Endometrial microvascular endothelial cells (primary cell): Measurements from ENCODE around the gene UNC13A. TPM values are rescaled to one million over a fixed set of nuclear protein-coding genes. Genes with fewer than 3 reads are reported as not detected.
"Not testable (repeated sequence)": the region's sequence is repeated elsewhere in the genome, so short reads cannot be mapped to it uniquely, and the experiment has no call there.

Experiments used
- in situ Hi-C: cut with HindIII; loops from 2 replicates; pipeline ENCODE4 v1.10.0; 2017; ENCODE audit warnings: low sequenced_read_pairs, low pct_unique_long_range_greater_than_20kb; ENCODE audit errors: inconsistent ontology term
- total RNA-seq: library from RNA; depleted of rRNA; stranded (reverse); fragments of >200 nt; gene quantifications from one replicate; pipeline ENCODE4 v1.2.3, GENCODE V29; 2015; ENCODE audit errors: inconsistent ontology term

Gene UNC13A
- total RNA-seq, 1 donor from 2014 or later = 0.09 TPM

- in situ Hi-C loops = no loop called here
Observed at GRCh38 chr19:17614476-17614875, 73.7 kb downstream of the UNC13A start.

- in situ Hi-C loops = no loop called here
Observed at GRCh38 chr19:17611462-17612244, 76.5 kb downstream of the UNC13A start.

DNA sequence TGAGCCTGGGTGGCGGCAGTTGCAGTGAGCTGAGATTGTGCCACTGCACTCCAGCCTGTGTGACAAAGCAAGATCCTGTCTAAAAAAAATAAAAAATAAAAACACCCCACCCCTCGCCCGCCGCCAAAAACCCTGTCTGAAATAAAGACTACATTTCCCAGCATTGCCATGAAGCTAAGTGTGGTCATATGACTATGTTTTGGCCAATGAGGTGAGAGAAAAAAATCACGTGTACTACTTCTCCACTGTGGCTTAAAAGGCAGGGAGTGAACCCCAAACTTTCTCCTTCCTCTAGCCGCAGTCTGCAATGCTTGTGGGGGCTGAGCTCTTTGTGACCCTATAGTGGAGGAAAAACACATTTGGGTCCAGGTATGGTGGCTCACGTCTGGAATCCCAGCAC lies 77.8 kb downstream of the UNC13A start:
- in situ Hi-C loops = no loop called here

- in situ Hi-C loops = no loop called here
Observed at GRCh38 chr19:17607936-17608335, 80.2 kb downstream of the UNC13A start.

DNA sequence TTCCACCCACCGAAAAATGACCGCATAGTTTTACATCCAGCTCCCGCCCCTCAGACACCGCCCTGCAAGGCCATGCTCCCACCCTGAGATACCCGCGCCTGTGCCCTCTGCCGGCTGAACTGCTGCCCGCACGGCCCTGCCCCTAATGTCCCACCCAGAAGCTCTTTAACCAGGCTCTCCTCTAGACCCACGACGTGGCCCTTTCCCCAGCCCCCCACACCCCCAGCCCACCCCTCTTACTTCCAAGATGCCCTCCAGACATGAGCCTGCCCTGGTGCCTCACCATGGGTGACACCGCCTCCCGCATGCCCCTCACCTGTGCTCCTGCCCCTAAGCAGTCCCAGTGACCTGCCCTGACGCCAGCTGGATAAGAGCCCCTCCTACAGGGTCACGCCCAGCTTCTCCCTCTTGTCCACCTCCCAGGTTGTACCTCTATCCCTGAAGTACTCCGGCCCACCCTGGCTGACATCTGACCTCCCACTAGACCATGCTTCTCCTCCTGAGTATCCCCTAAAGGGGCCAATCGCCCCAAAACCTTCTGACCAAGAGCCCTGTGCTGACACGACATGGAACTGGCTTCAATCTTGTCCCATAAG lies 81.5 kb downstream of the UNC13A start:
- in situ Hi-C loops = no loop called here

DNA sequence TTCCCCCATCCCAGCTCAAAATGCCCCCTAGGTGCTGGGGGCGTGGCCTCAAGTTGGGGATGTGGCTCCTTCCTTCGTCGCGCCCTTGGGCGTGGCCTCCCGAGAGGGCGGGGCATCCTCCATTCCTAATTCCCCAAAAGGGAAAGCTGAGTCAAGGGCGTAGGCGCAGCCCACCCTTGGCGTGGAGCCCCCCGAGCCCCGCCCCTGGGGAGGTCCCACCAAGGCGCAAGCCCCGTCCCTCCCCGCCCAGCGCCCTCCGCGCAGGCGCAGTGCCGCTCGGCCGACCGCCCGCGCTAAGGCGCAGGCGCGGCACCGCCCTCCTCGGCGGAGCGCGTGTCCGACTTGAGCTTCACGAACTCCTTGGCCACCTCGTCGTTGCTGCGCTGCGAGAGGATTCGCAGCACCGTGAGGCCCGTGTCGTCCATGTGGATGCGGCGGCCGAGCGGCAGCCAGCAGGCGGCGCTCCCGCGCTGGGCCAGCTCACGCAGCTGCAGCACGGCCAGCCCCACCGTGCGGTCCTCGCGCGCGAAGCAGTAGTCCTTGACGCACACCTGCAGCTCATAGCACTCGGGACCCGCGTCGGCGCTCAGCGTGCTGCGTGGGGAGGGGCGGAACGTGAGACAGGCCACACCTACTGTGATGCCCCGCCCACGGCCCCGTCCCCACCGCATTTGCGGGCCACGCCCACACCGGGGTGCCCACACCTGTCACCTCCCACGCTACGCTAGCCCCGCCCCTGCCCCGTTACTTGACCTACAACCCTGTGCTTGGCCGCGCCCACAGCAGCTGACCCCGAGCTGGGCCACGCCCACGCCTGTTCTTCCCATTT lies 82.2 kb downstream of the UNC13A start:
- in situ Hi-C loops = no loop called here

- in situ Hi-C loops = no loop called here
Observed at GRCh38 chr19:17605117-17605516, 83.0 kb downstream of the UNC13A start.

DNA sequence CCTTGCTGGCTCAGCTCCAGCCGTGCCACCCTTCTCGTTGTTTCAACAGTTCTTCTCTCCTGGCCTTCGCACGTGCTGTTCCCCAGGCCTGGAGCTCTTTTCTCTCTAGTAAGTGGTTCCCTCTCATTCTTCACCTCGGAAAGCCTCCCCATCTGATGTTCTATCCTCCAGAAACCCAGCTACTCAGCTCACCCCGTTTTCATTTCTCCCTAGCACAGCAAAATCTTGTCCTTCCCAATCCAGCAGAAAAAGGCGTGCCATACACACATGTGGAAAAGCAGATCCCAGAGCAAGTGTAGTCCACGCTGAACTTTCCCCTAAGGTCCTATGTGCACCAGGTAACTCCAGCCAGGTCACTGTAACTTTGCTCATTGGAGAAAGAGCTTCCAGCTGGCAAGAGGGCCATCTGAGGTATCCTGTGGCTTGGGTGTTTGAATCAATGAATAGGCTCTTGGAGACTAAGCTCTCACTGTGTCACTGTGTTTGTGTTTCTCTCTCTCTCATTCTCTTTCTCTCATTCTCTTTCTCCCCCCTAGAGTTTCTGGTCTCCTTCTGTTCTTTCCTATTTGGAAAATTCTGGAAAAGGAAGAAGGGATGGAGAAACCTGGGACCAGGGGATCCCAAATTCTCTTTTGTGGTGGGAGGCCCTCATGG lies 83.7 kb downstream of the UNC13A start:
- in situ Hi-C loops = no loop called here

- in situ Hi-C loops = no loop called here
Observed at GRCh38 chr19:17602872-17603510, 85.2 kb downstream of the UNC13A start.

- in situ Hi-C loops = no loop called here
Observed at GRCh38 chr19:17602217-17602616, 85.9 kb downstream of the UNC13A start.

- in situ Hi-C loops = no loop called here
Observed at GRCh38 chr19:17601683-17602082, 86.5 kb downstream of the UNC13A start.

DNA sequence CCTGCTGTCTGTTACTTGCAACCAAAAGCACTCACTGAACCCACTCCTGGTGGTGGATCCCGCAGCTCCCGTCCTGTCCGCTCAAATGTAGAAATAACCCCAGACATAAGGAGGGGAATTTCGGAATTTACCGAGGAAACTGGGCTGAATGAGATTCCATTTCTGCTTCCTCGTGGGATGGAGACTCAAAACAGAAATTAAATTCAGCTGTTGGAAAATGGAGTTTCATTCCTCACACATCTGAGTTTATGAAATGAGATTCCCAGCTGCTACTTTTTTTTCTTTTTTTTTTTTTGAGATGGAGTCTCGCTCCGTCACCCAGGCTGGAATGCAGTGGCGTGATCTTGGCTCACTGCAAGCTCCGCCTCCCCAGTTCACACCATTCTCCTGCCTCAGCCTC lies 88.4 kb downstream of the UNC13A start:
- in situ Hi-C loops = no loop called here

- in situ Hi-C loops = no loop called here
Observed at GRCh38 chr19:17598953-17599352, 89.2 kb downstream of the UNC13A start.

GRCh38 chr19:17598063-17598462 lies 90.1 kb downstream of the UNC13A start:
- in situ Hi-C loops = not testable (repeated sequence)

GRCh38 chr19:17594296-17594695 lies 93.9 kb downstream of the UNC13A start:
- in situ Hi-C loops = not testable (repeated sequence)

- in situ Hi-C loops = no loop called here
Observed at GRCh38 chr19:17590866-17591265, 97.3 kb downstream of the UNC13A start.

GRCh38 chr19:17585395-17585794 lies 102.8 kb downstream of the UNC13A start:
- in situ Hi-C loops = not testable (repeated sequence)

GRCh38 chr19:17584132-17584531 lies 104.0 kb downstream of the UNC13A start:
- in situ Hi-C loops = no loop called here

- in situ Hi-C loops = no loop called here
Observed at GRCh38 chr19:17582613-17583012, 105.5 kb downstream of the UNC13A start.
